ENCODE results near the gene CCDC169. TPM values are rescaled to one million over a fixed set of nuclear protein-coding genes. Genes with fewer than 3 reads are reported as not detected.

CCDC169 gene
- total RNA-seq, 1 experiment from 2014 or later: 36.8 TPM

- TF ChIP-seq ZNF532 (CRISPR knock-in tag; IDR thresholded peaks at IDR 0.05; ENCODE audit: borderline replicate concordance) (no peak), ERG (CRISPR knock-in tag; IDR thresholded peaks at IDR 0.05) (no peak), ZNF232 (CRISPR knock-in tag; IDR thresholded peaks at IDR 0.05) (no peak)
Observed at GRCh38 chr13:36190771-36191170, 106.8 kb downstream of the CCDC169 start (continued).

- H3K9me3 Mint-ChIP-seq: no peaks in the 10 kb centered on the region
- TF ChIP-seq GABPB1 (CRISPR knock-in tag; IDR thresholded peaks at IDR 0.05): no peak
- ATAC-seq (no peak), DNase-seq (ENCODE audit: low spot score) (no peak)
- peaks cover 2% of the 10 kb centered on the region; the same call in 1 of the 2 replicates for H3K36me3 Mint-ChIP-seq
- no peak overlapping the region for H3K27ac Mint-ChIP-seq
- H3K4me1 Mint-ChIP-seq: peaks cover 12% of the 10 kb centered on the region
- POLR2A ChIA-PET: no interaction called here
- CTCF ChIA-PET: no interaction called here
- no peaks in the 10 kb centered on the region for H3K27me3 Mint-ChIP-seq (ENCODE audit: low read depth)
- H3K4me3 Mint-ChIP-seq: no peak overlapping the region
Observed at GRCh38 chr13:36188441-36188840, 109.2 kb downstream of the CCDC169 start.

- Mint-ChIP-seq H3K27me3 (ENCODE audit: low read depth) (no peaks in the 10 kb centered on the region), H3K27ac (no peak overlapping the region), H3K9me3 (peaks cover 5% of the 10 kb centered on the region), H3K4me1 (no peaks in the 10 kb centered on the region), H3K36me3 (peaks cover 11% of the 10 kb centered on the region), H3K4me3 (no peak overlapping the region)
- POLR2A ChIA-PET: no interaction called here
- DNase-seq (ENCODE audit: low spot score) (no peak), ATAC-seq (no peak)
- TF ChIP-seq PRDM15 (CRISPR knock-in tag; IDR thresholded peaks at IDR 0.05) (no peak), ZNF512 (CRISPR knock-in tag; IDR thresholded peaks at IDR 0.05; ENCODE audit: borderline replicate concordance) (no peak), GRHL2 (CRISPR knock-in tag; IDR thresholded peaks at IDR 0.05; ENCODE audit: insufficient replicate concordance, severe bottlenecking) (no peak), ZBTB21 (CRISPR knock-in tag; IDR thresholded peaks at IDR 0.05; ENCODE audit: borderline replicate concordance) (no peak), ZBTB43 (CRISPR knock-in tag; IDR thresholded peaks at IDR 0.05) (no peak), ETV6 (CRISPR knock-in tag; IDR thresholded peaks at IDR 0.05) (no peak), ZNF232 (CRISPR knock-in tag; IDR thresholded peaks at IDR 0.05) (no peak), USF2 (CRISPR knock-in tag; IDR thresholded peaks at IDR 0.05) (no peak), FOXP1 (CRISPR knock-in tag; IDR thresholded peaks at IDR 0.05; ENCODE audit: borderline replicate concordance) (no peak), IRF2 (CRISPR knock-in tag; IDR thresholded peaks at IDR 0.05; ENCODE audit: borderline replicate concordance, low read depth) (no peak)
- CTCF ChIA-PET: no interaction called here
Observed at GRCh38 chr13:36183901-36184300, 113.7 kb downstream of the CCDC169 start.

Data from WTC11 (cell line).